ENCODE results near the gene PTPRJ. TPM values are rescaled to one million over a fixed set of nuclear protein-coding genes. Genes with fewer than 3 reads are reported as not detected.

Gene PTPRJ
- 7.7 and 8.8 TPM in 2 replicates for total RNA-seq
- 2.3 and 3.1 TPM in 2 replicates for polyA plus RNA-seq
- 3.2 and 3.4 TPM in 2 replicates for polyA plus RNA-seq (2011; cell fraction: cytosol; rRNA removed)
- polyA plus RNA-seq (2011; cell fraction: nucleus; rRNA removed): 5.8 and 6.2 TPM in 2 replicates
- polyA plus RNA-seq (2012): 8.9 and 9.5 TPM in 2 replicates
- polyA minus RNA-seq: 7.1 and 10.1 TPM in 2 replicates
- polyA minus RNA-seq (2011; cell fraction: cytosol; rRNA and poly(A)+ RNA removed): 14.0 TPM
- 5.7 and 6.3 TPM in 2 replicates for polyA minus RNA-seq (2011; cell fraction: nucleus; rRNA and poly(A)+ RNA removed)
- percentile 56 among the genes with signal in this experiment for Bru-seq, nascent RNA
- BruChase-seq, experiment 1, labeled RNA remaining after a 6-hour chase: percentile 64 among the genes with signal in this experiment
- BruChase-seq, experiment 2, labeled RNA remaining after a 2-hour chase: percentile 67 among the genes with signal in this experiment
- long read RNA-seq, partial matches to known transcripts: 1 of 10 reads
- long read RNA-seq, other reads (novel, unspliced or antisense): 9 of 10 reads

DNA sequence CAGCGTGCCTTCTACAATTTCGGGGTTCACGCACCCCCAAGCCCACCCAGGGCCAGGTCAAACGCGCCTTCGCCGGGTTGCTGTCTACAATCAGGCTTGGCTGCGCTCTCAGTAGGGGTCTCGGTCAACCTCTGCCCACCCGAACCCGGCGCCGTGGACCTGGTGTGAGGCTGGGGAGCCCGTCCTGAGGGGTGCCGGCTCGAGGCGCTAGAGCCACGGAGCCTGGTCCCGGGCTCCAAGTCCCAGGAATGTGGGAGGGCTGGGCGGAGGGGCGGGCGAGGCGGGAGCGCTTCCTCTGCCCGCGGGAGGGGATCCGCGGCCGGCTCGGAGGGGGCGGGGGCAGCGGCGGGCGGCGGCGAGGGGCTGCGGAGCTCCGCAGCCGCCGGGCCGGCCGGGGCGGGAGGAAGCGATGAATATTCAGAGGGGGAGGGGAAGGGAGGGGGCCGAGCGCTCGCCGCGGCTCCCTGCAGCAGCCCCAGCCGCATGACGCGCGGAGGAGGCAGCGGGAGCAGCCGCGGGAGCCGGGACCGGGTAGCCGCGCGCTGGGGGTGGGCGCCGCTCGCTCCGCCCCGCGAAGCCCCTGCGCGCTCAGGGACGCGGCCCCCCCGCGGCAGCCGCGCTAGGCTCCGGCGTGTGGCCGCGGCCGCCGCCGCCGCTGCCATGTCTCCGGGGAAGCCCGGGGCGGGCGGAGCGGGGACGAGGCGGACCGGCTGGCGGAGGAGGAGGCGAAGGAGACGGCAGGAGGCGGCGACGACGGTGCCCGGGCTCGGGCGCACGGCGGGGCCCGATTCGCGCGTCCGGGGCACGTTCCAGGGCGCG, at the start of gene PTPRJ:
Gene PTPRJ (plus strand): TSS at position 472 of the 819 bp plus-strand sequence. CDS start 354 bp downstream, outside the sequence.
- intact Hi-C loops (cut with micrococcal nuclease) (loop anchor here (2.0 to 5.0 kb wide), 3 partner anchors 45 to 213 kb away; partner anchors contain the start of gene FNBP4), dilution Hi-C loops (cut with MboI; ENCODE audit: extremely low pct_ligation_motif_present, low sequenced_read_pairs) (no loop called here)
- FAIRE-seq (no peak), DNase-seq (ENCODE audit: low read depth, low spot score) (peak; percentile 32)
- Histone ChIP-seq H3K4me3 (replicated peaks in 1 of 3; ENCODE audit: insufficient read depth in 1 of 3, low read depth in 1 of 3, low read length in 3 of 3) (peak within 1 kb of the TSS; percentile 56 to 81 (median 62)), H2AFZ (ENCODE audit: low read depth, low read length) (peak within 1 kb of the TSS; percentile 97), H3K4me2 (ENCODE audit: insufficient read depth, low read length) (peak within 1 kb of the TSS; percentile 56), H3K79me2 (ENCODE audit: control insufficient read depth, insufficient read depth, low read length) (peaks cover 6% of the 10 kb centered on the region), H3K4me1 (ENCODE audit: control insufficient read depth, extremely low read depth, insufficient read depth, low read length) (peaks cover 15% of the 10 kb centered on the region), H3K36me3 (ENCODE audit: control insufficient read depth in 2 of 2, extremely low read depth in 1 of 2, insufficient read depth in 2 of 2, low read length in 2 of 2) (no peaks in the 10 kb centered on the region), H4K20me1 (replicated peaks; ENCODE audit: control insufficient read depth, extremely low read depth, insufficient read depth, low read length) (no peaks in the 10 kb centered on the region), H3K9me3 (replicated peaks; ENCODE audit: control insufficient read depth, insufficient read depth, low read length) (no peaks in the 10 kb centered on the region), H3K27ac (ENCODE audit: insufficient read depth, low read depth, low read length) (no peak within 1 kb of the TSS), H3K27me3 (ENCODE audit: control insufficient read depth in 2 of 2, insufficient read depth in 2 of 2, low read length in 2 of 2) (no peaks in the 10 kb centered on the region), H3K9me1 (replicated peaks; ENCODE audit: control insufficient read depth, extremely low read depth, insufficient read depth, low read length) (no peaks in the 10 kb centered on the region), H3K9ac (replicated peaks; ENCODE audit: extremely low read depth, insufficient read depth, low read length) (peak within 1 kb of the TSS; percentile 38)
- ChIA-PET POLR2A (interaction anchor here (0.6 kb wide), 1 partner anchor 190 kb away, joined by 4 read pairs; no protein-coding TSS in a partner anchor), CTCF (interaction anchor here (1.5 to 1.9 kb wide), 3 partner anchors 45 to 129 kb away, joined by 4 to 6 read pairs (median 5); no protein-coding TSS in a partner anchor)
- no TSS peak for BruUV-seq (replicated peaks)
- TF ChIP-seq POLR2AphosphoS5 (IDR thresholded peaks at IDR 0.05; ENCODE audit: insufficient read depth, low read depth, low read length) (peak; percentile 52), FOS (IDR thresholded peaks at IDR 0.05; ENCODE audit: borderline replicate concordance, insufficient read depth, low read length) (no peak), GATA2 (IDR thresholded peaks at IDR 0.05; ENCODE audit: insufficient read depth, insufficient read length, low read depth, low read length) (no peak), POLR2A (IDR thresholded peaks at IDR 0.05; ENCODE audit: low read depth, low read length) (peak; percentile 27)

Data from endothelial cell of umbilical vein (primary cell).